OCI-M1 (cell line): ENCODE measurements around the gene ATG9A.
A peak's percentile ranks its signal among the peaks of the same experiment; 100 is the strongest.
"Not testable (repeated sequence)": the region's sequence is repeated elsewhere in the genome, so short reads cannot be mapped to it uniquely, and the experiment has no call there.

Source experiments
- DNase-seq: peaks from one replicate; lab custom pipeline; 2025; lab: John Stamatoyannopoulos, UW

Gene ATG9A, protein sequence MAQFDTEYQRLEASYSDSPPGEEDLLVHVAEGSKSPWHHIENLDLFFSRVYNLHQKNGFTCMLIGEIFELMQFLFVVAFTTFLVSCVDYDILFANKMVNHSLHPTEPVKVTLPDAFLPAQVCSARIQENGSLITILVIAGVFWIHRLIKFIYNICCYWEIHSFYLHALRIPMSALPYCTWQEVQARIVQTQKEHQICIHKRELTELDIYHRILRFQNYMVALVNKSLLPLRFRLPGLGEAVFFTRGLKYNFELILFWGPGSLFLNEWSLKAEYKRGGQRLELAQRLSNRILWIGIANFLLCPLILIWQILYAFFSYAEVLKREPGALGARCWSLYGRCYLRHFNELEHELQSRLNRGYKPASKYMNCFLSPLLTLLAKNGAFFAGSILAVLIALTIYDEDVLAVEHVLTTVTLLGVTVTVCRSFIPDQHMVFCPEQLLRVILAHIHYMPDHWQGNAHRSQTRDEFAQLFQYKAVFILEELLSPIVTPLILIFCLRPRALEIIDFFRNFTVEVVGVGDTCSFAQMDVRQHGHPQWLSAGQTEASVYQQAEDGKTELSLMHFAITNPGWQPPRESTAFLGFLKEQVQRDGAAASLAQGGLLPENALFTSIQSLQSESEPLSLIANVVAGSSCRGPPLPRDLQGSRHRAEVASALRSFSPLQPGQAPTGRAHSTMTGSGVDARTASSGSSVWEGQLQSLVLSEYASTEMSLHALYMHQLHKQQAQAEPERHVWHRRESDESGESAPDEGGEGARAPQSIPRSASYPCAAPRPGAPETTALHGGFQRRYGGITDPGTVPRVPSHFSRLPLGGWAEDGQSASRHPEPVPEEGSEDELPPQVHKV

GRCh38 chr2:219229305-219230058 lies at the start of gene ATG9A, which contains the start of gene ANKZF1:
Gene ATG9A (minus strand): TSS chr2:219229636. CDS start chr2:219228024, 1,612 bp downstream.
Gene ANKZF1 (plus strand): TSS chr2:219229806. CDS start chr2:219230258, 452 bp downstream.
- DNase-seq: peak; percentile 99

DNA sequence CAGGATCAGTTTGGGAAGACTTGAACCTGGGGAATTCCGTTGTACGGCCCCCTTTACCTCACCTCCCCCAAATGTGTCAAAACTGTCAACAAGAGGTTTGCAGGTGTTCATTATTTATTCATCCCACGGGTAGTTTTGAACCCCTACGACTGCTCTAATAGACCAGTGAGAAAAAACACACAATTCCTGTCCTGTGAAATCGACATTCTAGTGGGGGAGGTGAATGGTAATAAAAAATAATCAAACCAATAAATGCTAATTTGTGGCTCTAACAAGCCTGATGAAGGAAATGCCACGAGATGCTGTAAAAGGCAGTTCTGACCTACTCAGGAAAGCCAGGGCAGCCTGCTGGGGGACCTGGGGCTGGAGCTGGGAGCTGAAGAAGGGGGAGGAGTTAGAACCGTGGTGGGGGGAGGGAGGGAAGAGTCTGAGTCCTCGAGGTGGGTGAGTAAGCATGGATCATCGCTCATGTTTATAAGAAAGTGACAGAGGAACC lies 49.3 kb upstream of the ATG9A start:
- no peak for DNase-seq

DNA sequence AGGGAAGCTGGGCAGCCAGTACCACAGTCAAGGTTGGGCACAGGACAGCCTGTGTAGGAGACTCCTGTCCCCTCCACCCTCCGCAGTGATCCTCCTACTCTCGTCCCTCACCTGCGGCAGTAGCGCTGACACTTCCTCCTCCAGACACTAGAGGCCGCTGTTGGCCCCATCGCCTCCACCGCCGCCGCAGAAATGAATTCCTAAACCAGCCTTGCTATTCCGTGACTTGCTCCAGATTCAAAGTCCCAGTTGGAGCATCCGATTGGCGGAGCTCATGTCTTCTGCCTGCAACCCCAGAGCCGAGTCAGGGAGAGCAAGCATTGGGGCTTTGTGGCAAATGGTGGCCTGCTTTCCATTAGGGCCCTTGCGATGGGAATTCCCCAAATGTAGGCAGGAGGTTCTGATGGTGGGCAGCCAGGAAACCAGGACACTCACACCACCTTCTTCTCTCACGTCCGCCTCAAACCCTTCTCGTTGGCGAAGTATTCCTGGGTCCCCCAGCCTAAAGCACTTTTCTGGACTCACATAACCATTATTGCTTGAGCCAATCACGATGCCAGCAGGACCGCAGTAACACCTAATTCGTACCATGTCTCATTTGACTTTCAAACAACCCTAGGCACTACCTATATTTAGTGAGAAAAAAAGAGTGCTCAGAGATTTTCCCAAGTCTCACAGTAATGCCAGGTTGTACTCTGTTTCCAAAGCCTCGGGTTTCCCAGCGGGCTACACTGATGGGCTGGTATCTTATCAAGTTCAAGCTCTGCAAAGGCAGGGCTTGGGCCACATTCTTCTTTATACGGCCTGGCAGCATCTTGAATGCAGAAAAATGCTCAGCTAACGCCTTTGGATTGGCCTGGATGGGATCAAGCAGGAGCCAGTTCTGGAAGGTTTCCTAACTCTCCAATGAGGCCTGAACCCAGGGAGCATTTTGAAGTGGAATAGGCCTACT lies 48.5 kb upstream of the ATG9A start:
- DNase-seq: peak; percentile 89

GRCh38 chr2:219274361-219274921 lies 45.0 kb upstream of the ATG9A start:
- no peak for DNase-seq

- DNase-seq: no peak
These were observed 44.5 kb upstream of the ATG9A start for GRCh38 chr2:219273937-219274336.

- no peak for DNase-seq
These were observed 43.6 kb upstream of the ATG9A start for GRCh38 chr2:219272995-219273394.

DNA sequence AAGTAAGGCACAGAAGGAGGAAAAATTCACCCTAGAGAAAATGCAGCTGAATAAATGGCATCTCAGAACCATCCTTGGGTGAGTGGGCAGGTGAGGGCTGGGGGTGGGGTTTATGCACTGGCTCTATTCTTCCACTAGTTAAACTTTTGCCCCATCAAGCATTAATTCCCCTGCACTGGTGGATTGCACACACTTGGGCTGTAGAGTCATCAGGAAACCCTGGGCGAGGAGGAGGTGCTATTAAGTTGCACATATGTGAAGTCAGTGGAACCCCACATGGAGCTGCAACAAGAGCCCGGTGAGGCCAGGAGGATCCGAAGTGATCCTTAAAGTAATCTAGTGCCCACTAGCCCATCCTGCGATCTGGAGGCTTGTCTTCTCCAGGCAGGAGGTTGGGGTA lies 42.9 kb upstream of the ATG9A start:
- DNase-seq: no peak

DNA sequence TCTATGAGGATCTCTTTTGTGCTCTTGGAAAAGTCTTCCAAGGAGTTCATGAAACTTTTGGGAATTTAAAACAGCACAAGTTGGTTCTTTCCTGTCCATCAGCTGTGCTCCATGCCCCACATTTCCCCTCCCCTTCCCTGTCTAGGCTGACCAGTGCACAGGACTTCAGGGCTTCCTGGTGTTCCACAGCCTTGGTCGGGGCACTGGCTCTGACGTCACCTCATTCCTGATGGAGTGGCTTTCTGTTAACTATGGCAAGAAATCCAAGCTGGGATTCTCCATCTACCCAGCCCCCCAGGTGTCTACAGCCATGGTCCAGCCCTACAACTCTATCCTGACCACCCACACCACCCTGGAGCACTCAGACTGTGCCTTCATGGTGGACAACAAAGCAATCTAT lies 41.6 kb upstream of the ATG9A start:
- no peak for DNase-seq

DNA sequence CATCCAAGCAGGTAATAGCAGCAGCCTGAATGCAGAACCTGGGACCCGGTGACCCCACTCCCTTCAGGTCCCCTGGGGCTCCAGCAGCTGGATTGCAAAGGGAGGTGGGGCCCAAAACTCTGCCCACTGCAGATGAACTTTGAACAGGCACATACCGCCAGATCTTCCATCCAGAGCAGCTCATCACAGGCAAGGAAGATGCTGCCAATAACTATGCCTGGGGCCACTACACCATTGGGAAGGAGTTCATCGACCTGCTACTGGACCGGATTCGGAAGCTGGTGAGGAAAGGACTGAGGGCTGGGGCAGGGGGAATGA lies 40.6 kb upstream of the ATG9A start:
- DNase-seq: no peak

DNA sequence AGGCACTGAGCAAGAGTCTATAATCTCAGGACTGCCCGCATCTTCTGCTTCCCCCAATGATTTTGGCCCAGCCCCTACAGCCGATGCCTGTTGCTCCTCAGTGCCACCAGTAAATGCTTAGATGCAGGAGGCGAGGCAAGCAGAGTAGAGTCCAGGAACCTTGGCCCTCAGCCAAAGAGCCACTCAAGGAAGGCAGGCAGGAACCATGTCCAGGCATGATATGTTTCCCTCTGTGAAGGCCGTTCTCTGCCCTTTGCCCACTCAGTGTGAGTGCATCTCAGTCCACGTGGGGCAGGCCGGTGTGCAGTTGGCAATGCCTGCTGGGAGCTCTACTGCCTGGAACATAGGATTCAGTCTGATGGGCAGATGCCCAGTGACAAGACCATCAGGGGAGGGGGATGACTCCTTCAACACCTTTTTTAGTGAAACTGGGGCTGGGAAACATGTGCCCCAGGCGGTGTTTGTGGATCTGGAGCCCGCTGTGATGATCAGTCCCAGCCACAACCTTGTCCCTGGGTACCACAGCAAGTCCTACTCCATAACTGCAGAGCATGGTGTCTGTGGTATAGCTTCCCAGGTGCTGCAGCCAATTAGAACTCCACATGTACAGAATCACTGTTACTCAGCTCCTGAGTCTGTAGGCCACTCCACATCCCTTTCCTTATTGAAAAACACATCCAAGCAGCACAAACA lies 40.1 kb upstream of the ATG9A start:
- no peak for DNase-seq

DNA sequence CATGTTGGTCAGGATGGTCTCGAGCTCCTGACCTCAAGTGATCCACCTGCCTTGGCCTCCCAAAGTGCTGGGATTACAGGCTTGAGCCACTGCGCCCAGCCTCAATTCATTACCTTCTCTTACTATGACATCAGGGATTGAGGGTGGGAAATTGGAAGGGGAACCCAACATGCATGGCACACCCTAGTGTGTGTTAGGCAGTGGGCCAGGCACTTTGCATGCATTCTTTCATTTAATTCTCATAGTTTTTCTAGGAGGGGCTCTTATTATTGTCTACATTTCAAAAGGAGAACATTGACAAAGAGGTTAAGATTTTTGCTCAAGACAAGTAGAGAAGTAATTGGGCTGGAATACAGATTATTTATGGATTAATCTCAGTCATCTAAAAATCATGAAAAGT lies 38.9 kb upstream of the ATG9A start:
- no peak for DNase-seq

- DNase-seq: no peak
These were observed 37.5 kb upstream of the ATG9A start for GRCh38 chr2:219266886-219267285.

- no peak for DNase-seq
These were observed 36.8 kb upstream of the ATG9A start for GRCh38 chr2:219266232-219266631.

DNA sequence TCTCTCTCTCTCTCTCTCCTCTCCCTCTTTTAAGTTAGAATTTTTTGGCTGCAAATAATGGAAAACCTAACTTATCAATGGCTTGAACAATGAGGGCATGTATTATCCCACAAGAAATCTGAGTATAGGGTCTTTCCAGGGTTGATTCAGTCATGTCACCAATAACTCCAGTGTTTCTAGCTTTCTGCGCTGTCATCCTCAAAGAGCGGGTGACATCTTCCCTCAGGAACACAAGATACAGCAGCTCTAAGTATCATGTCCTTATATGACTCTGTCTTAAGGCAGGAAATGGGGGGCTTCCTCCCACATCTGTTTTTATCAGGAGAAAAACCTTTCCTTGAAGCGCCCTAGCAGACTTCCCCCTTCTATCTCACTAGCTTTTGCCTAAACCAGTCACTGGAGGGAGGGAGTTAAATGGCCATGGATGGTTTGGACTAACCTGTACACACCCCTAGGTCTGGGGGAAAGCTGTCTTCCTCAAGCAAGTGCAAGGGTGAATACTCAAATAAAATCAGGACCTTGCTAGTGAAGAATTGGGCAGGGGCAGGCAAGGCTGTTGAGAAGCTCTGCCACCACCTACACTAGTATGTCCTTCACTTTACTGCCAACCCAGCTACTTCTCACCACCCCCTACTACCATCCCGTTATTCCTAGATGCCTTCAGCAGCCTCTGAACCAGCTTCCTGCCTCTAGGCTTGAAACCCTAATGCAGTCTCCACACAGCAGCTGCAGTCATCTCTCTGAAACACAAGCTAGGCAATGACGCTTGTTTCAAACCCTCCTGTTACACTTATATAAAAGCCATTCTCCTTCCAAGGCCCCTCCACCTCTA lies 31.8 kb upstream of the ATG9A start:
- DNase-seq: peak; percentile 36

DNA sequence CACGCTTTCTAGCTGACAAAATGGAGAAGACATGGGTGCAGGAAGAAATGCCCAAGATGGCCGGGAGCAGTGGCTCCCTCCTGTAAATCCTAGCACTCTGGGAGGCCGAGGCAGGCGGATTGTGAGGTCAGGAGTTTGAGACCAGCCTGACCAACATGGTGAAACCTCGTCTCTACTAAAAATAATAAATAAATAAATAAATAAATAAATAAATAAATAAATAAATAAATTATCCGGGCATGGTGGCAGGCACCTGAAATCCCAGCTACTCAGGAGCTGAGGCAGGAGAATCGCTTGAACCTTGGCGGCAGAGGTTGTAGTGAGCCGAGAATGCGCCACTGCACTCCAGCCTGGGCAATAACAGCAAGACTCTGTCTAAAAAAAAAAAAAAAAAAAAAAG lies 29.5 kb upstream of the ATG9A start:
- DNase-seq: not testable (repeated sequence)

GRCh38 chr2:219254590-219255201 lies 25.3 kb upstream of the ATG9A start:
- peak; percentile 68 for DNase-seq

GRCh38 chr2:219253753-219254589 lies 24.5 kb upstream of the ATG9A start, which contains the start of gene TUBA4A:
Gene TUBA4A (minus strand): TSS chr2:219253918. CDS start chr2:219253858, 60 bp downstream.
- DNase-seq: peak; percentile 85
